Stimulated activated CD4-positive, alpha-beta T cell treated with anti-CD3 and anti-CD28 coated beads, Interleukin-15, amount 100 ng/mL, for 1 hour (primary cell): ENCODE measurements around the gene TULP1.
"Not testable (repeated sequence)": the region's sequence is repeated elsewhere in the genome, so short reads cannot be mapped to it uniquely, and the experiment has no call there.

Experiments used
- DNase-seq, 2 donors: peaks; one replicate each; pipeline ENCODE4 v3.0.0-alpha.2; 2020; ENCODE audit warnings: low read depth in 1 of 2, low spot score in 1 of 2

Gene TULP1

DNA sequence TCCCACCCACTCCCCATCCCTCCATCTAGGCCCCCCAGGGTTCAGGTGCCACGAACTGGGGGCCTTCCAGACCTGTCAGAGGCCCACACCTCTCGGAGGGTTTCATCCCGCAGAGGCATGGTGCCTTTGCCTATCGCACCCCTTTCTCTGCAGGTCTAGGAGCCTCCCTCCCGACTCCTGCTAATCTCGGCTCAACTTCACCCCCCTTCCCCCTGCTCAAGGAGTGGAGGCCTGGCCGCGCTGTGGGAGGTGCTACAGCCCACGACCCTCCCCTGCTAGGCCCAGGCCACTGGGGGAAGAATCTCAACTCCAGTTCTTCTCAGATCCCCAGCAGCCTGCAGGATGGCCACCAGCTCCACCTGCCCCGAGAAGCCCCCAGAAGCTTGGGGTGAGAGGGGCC is at the start of gene TULP1:
TULP1 (minus strand) TSS at position 157 of the 400 bp plus-strand sequence; CDS start at position 119, 38 bp downstream.
- DNase-seq, result no peak

DNA sequence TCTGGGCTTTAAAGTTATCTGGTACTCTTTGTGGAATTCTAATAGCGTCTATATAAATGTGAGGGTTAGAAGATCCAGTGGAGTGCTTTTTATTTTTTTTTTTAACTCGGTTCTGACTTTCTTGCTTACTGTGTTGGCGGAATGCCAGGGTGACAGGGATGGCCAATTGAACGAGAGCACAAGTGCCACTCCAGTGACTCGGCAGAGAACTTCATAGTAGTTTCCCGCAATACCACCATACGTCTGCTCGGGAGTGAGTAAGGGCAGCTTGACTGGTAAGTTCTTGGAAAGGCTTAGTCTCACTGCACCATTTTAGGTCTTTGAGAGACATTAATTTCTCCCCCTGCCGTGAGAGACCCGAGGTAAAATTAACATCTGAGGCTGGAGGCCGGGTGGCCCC is 49.4 kb upstream of the TULP1 start:
- DNase-seq, result no peak

- DNase-seq, result no peak
Observed at GRCh38 chr6:35561113-35561512, 48.4 kb upstream of the TULP1 start.

GRCh38 chr6:35558571-35558970 is 45.9 kb upstream of the TULP1 start:
- DNase-seq, result no peak

DNA sequence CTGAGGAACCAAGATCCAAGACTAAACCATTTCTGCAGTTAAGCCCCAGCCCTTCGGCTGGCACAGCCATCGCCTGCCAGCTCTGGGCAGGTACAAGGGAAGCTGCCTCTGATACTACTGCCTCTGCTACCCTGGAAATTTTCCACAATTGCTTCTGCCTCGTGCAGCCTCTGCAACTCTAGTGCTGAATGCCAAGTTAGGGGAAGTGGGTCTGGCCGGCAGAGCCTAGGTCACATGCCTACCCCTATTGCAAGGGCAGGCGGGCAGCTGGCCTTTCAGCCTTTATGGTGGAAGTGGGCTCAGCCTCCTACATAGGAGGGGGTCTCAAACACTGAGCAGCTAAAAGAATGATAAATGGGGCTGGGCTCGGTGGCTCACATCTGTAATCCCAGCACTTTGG is 44.5 kb upstream of the TULP1 start:
- DNase-seq, result no peak

DNA sequence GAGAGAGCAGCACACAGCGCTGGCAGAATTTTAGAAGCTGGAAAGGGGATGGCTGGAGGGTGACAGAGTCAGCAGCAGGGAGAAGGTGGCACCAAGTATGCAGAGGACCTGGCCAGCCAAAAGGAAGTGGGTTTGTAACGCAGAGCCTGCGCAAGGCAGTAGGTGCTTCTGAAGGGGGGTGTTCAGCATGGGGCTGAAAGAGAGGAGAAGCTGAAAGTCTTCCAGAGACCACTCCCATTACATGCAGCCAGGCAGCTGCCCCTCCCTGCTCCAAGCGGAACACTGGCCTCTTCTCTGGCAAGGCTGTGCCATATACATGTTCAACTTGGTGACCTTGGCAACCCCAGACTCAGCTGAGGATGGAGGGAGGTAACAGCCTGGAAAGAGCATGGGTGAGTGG is 42.1 kb upstream of the TULP1 start:
- no peak for DNase-seq

- DNase-seq, result no peak
Observed at GRCh38 chr6:35553315-35553714, 40.6 kb upstream of the TULP1 start.

DNA sequence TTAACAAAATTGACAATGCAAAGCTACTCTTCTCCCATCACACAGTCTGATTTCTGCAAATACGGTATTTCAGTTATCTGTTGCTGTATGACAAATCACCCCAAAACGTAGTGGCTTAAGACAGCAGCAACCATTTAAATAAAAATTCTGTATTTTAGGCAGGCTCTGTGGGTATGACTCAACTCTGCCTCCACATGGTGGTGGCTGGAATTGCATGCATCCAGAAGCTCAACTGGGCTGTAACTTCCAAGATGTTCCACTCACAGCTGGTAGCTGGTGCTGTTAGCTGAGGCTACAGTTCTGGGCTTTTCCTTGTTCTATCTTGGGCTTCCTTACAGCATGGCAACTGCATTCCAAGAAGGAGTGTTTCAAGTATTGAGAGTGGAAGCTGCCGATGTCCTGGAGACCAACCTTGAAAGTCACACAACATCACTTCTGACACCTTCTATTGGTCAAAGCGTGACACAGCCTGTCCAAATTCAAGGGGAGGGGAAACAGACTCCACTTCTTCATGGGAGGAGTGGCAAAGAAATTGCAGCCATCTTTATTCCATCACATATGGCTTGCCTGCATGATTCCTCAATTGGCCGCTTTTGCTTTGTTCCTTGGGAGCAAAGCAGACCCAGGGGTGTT is 39.7 kb upstream of the TULP1 start:
- DNase-seq, result peak; percentile 20 to 46

GRCh38 chr6:35550437-35550836 is 37.7 kb upstream of the TULP1 start:
- no peak for DNase-seq

DNA sequence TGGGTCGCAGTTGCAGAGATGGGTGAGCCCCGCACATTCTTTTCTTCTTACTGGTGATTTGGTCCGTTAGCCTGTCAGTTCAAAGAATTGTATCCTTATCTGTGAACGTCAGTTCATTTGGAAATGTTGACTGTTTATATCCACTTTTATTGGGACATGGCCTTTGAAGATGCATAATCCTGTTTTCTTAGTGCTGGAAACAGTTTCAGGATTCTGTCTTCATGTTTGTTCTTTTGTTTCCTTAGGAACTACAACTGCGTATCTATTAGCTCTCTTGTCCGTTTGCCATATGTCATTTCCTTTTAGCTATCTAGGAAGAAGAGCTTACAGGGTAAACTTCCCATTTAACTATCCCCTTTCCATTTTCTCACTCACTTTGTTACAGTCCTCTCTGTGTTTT is 35.0 kb upstream of the TULP1 start:
- DNase-seq, result no peak

GRCh38 chr6:35544769-35545361 is 32.2 kb upstream of the TULP1 start:
- DNase-seq, result no peak

- no peak for DNase-seq
Observed at GRCh38 chr6:35543459-35544193, 30.9 kb upstream of the TULP1 start.

DNA sequence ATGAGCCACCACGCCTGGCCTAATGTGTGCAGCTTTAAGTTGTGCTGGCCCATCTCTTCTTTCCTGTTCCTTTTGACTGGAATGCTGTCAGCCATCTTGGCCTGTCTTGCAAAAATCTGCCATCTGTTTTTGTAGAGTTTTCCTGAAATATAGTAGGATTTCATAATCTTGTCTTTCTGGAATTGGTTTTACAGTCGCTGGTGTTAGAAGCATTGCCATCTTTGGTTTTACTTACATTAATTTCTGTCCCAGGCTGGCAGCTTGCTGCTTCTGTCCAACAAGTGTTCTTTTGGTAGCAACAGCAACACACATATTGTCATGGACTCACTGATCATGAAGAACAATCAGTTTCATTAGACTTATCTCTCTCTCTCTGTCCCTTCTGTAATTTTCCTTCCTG is 29.1 kb upstream of the TULP1 start:
- no peak for DNase-seq

- no peak for DNase-seq
Observed at GRCh38 chr6:35539223-35539622, 26.5 kb upstream of the TULP1 start.

- DNase-seq, result not testable (repeated sequence)
Observed at GRCh38 chr6:35535847-35536246, 23.2 kb upstream of the TULP1 start.

- no peak for DNase-seq
Observed at GRCh38 chr6:35534407-35535170, 21.9 kb upstream of the TULP1 start.

DNA sequence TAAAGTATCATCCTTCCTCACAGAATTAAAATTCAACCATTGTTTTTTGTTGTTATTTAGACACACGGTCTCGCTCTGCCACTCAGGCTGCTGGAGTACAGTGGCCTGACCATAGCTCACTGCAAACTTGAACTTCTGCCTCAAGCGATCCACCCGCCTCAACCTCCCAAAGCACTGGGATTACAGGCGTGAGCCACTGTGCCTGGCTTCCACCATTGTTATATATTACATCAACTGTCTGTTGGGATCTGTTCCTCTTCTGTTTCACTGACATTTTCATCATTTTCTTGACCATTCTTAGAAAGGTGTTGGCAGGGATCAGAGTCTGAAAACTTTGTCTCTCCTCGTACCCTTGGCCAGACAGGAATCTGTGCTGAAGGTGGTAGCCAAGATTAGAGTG is 21.3 kb upstream of the TULP1 start:
- DNase-seq, result no peak

GRCh38 chr6:35532126-35532525 is 19.4 kb upstream of the TULP1 start:
- DNase-seq, result no peak

- no peak for DNase-seq
Observed at GRCh38 chr6:35524380-35525020, 11.8 kb upstream of the TULP1 start.

DNA sequence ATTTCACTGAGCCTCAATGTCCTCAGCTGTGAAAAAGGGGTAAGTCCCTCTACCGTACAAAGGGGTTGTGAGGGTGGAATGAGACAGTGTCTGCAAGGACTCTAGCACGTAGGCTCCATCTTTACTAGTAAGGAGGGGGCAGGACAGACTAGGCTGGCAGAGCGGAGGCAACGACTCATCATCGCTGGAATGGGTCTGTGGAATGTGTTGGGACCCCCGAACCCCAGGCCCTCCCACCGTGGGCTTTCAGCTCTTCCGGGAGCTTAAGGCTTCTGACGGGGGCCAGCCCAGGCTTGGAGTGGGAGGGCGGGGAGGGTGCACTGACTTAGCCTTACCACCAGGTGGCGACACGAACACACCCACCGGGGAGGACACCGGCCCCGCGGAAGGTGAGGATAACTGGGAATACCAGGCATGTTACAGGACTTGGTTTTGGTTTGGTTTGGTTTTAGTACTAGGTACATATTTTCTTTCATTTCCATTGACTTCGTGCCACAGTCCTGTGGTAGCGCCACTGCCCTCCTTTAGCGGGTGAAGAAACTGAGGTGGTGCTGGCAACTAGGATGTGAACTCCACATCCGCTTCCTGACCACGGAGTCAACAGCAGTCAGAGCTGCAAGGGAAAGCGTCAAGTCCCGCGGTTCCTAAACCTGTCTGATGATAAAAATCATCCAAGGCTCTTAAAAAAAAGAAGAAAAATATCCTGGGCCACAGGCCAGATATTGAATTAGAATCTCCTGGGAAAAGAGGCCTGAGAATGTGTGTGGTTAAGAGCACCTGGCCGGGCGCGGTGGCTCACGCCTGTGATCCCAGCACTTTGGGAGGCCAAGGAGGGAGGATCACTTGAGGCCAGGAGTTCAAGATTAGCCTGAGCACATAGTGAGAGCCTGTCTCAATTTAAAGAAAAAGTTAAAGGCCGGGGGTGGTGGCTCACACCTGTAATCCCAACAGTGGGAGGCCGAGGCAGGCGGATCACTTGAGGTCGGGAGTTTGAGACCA is 10.3 kb upstream of the TULP1 start:
- DNase-seq, result peak; percentile 54 to 65
